Lung (tissue), 12 donors: Measurements from ENCODE around the gene DEFB112. TPM values are rescaled to one million over a fixed set of nuclear protein-coding genes. Genes with fewer than 3 reads are reported as not detected.

Experiments used
- ATAC-seq: fragments of 200-7000 bp; cut with Tn5 transposase; one replicate; pipeline ENCODE4 v1.9.1; 2020; ENCODE audit warnings: moderate number of reproducible peaks; ENCODE audit not compliant: insufficient read depth, low FRiP score
- DNase-seq, 3 donors: peaks; one replicate each; pipeline ENCODE4 v3.0.0-alpha.2; 2013 to 2017
- H3K27ac ChIP-seq, 2 donors: one replicate each; pipeline ENCODE4 v1.5.1; 2013; ENCODE audit warnings: mild to moderate bottlenecking in 2 of 2, moderate library complexity in 2 of 2, control low read depth in 1 of 2, inconsistent platforms in 1 of 2, low read depth in 1 of 2, low read length in 1 of 2
- H3K27me3 ChIP-seq, 3 donors: one replicate each; pipeline ENCODE4 v1.5.1; 2013; ENCODE audit warnings: low read length in 2 of 3; ENCODE audit not compliant: control insufficient read depth in 3 of 3, insufficient read depth in 3 of 3
- H3K36me3 ChIP-seq, 4 donors: one replicate each; pipeline ENCODE4 v1.5.1; 2013; ENCODE audit warnings: low read length in 4 of 4, mild to moderate bottlenecking in 1 of 4, moderate library complexity in 1 of 4; ENCODE audit not compliant: control insufficient read depth in 4 of 4, insufficient read depth in 4 of 4
- H3K4me1 ChIP-seq, 5 donors: one replicate each; pipeline ENCODE4 v1.5.1; 2013; ENCODE audit warnings: low read length in 5 of 5, mild to moderate bottlenecking in 2 of 5, moderate library complexity in 1 of 5; ENCODE audit not compliant: control insufficient read depth in 5 of 5, insufficient read depth in 5 of 5
- H3K4me3 ChIP-seq: one replicate; pipeline ENCODE4 v1.5.1; 2013; ENCODE audit warnings: mild to moderate bottlenecking, control low read depth, moderate library complexity
- H3K9ac ChIP-seq, 2 donors: one replicate each; pipeline ENCODE4 v1.5.1; 2013; ENCODE audit warnings: low read length in 2 of 2, control low read depth in 1 of 2; ENCODE audit not compliant: insufficient read depth in 1 of 2
- H3K9me3 ChIP-seq, 4 donors: one replicate each; pipeline ENCODE4 v1.5.1; 2013; ENCODE audit warnings: low read length in 3 of 4, mild to moderate bottlenecking in 1 of 4, moderate library complexity in 1 of 4; ENCODE audit not compliant: control insufficient read depth in 4 of 4, insufficient read depth in 3 of 4
- CTCF ChIP-seq: IDR thresholded peaks from 2 replicates; pipeline ENCODE4 v1.5.1; 2012; ENCODE audit warnings: mild to moderate bottlenecking; ENCODE audit errors: control extremely low read depth, extremely low read depth
- WGBS, 2 donors: extraction: QIAGEN DNeasy Blood & Tissue Kit; methylation state at CpG; one replicate each; pipeline ENCODE4 v1.1.7; 2013; 5-methylcytosine and 5-hydroxymethylcytosine counted together
- polyA plus RNA-seq, 2 donors: library from polyadenylated mRNA; stranded (reverse); fragments of 200-250 nt; gene quantifications; one replicate each; pipeline ENCODE4 v1.2.1, GENCODE V29; 2013
- total RNA-seq, 2 donors: library from RNA; depleted of rRNA in 1 of 2; stranded (reverse); fragments of >200 nt in 1 of 2; gene quantifications; one replicate each; pipeline ENCODE4 v1.2.1, GENCODE V29; 2014 to 2021
- donor health status: control.
- donor health status: control.
- donor health status: Bipolar disorder and iron deficiency.
- donor health status: healthy.
- donor health status: DM: yes; HTN: yes; CAD: no.

The DEFB112 gene
- total and polyA plus RNA-seq, 4 donors, result not detected

GRCh38 chr6:50025258-50025657 is 24.5 kb downstream of the DEFB112 start:
- Histone ChIP-seq H3K27ac (no peak overlapping the region), H3K27me3 (no peaks in the 10 kb centered on the region), H3K36me3 (no peaks in the 10 kb centered on the region), H3K9me3 (no peaks in the 10 kb centered on the region), H3K4me3 (no peak overlapping the region), H3K4me1 (no peaks in the 10 kb centered on the region), H3K9ac (no peak overlapping the region)
- DNase-seq, result peak in 1 of 3 donors; percentile 2
- no peak for TF ChIP-seq CTCF
- ATAC-seq, result no peak
- 81 to 86% methylated on average over 4 of the region's 4 CpGs for WGBS, 2 donors

- Histone ChIP-seq H3K4me3 (no peak within 1 kb of the TSS), H3K4me1 (no peaks in the 10 kb centered on the region), H3K9ac (no peak within 1 kb of the TSS), H3K36me3 (no peaks in the 10 kb centered on the region), H3K27ac (no peak within 1 kb of the TSS), H3K9me3 (no peaks in the 10 kb centered on the region), H3K27me3 (no peaks in the 10 kb centered on the region)
- DNase-seq (no peak), ATAC-seq (no peak)
- no peak for TF ChIP-seq CTCF
Measured at GRCh38 chr6:50021894-50022293, 27.8 kb downstream of the DEFB112 start, which contains the start of gene DEFB110. Gene DEFB110, minus strand, starts transcription at chr6:50021994. Its CDS starts 59 bp downstream, at chr6:50021935.

GRCh38 chr6:50007819-50008218 is 41.9 kb downstream of the DEFB112 start:
- Histone ChIP-seq H3K4me1 (no peaks in the 10 kb centered on the region), H3K9me3 (no peaks in the 10 kb centered on the region), H3K9ac (no peak overlapping the region), H3K27ac (no peak overlapping the region), H3K36me3 (no peaks in the 10 kb centered on the region), H3K4me3 (no peak overlapping the region), H3K27me3 (no peaks in the 10 kb centered on the region)
- no peak for TF ChIP-seq CTCF
- WGBS, 2 donors, result 85 to 89% methylated on average over 3 of the region's 3 CpGs
- ATAC-seq, result no peak
- no peak for DNase-seq

- no peak for TF ChIP-seq CTCF
- Histone ChIP-seq H3K4me1 (no peaks in the 10 kb centered on the region), H3K9ac (no peak overlapping the region), H3K36me3 (no peaks in the 10 kb centered on the region), H3K27me3 (no peaks in the 10 kb centered on the region), H3K4me3 (no peak overlapping the region), H3K9me3 (no peaks in the 10 kb centered on the region), H3K27ac (no peak overlapping the region)
- ATAC-seq (no peak), DNase-seq (no peak)
- 52 to 69% methylated on average over 3 of the region's 3 CpGs for WGBS, 2 donors
Measured at GRCh38 chr6:50003139-50003538, 46.6 kb downstream of the DEFB112 start.
